Posterior vena cava (tissue), 2 donors: ENCODE data around the gene SYNM. TPM values are rescaled to one million over a fixed set of nuclear protein-coding genes. Genes with fewer than 3 reads are reported as not detected.

Source experiments
- DNase-seq: peaks from one replicate; pipeline ENCODE4 v3.0.0-alpha.2; 2020; ENCODE audit warnings: low spot score
- intact Hi-C, 2 donors: fragments of 100-400 bp; cut with DNase I; formaldehyde crosslinking; loops; one replicate each; pipeline versions ENCODE4 v1.14.1 to v1.14.2; 2022 to 2023
- total RNA-seq, 2 donors: library from RNA; stranded (reverse); fragmentation: NEBNext Ultra II Directional; extraction: Animal tissue kit (Norgen Biotek cat#: 25700); gene quantifications; one replicate each; pipeline ENCODE4 v1.2.1, GENCODE V29; 2021
- donor health status: DM: yes; HTN: yes; CAD: no.
- donor health status: DM: yes; HTN: yes; CAD: no.

SYNM gene
- total RNA-seq, 2 donors from 2014 or later = 447 to 863 TPM

DNA sequence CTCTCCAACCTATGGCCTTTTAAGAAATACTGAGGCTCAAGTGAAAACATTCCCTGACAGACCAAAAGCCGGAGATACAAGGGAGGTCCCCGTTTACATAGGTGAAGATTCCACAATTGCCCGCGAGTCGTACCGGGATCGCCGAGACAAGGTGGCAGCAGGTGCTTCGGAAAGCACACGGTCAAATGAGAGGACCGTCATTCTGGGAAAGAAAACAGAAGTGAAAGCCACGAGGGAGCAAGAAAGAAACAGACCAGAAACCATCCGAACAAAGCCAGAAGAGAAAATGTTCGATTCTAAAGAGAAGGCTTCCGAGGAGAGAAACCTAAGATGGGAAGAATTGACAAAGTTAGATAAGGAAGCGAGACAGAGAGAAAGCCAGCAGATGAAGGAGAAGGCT, 24.8 kb downstream of the SYNM start:
- intact Hi-C loops = loop anchor here in 1 of 2 donors (2.0 kb wide), 1 partner anchor 61 kb away; no protein-coding TSS in a partner anchor
- peak; percentile 38 for DNase-seq

DNA sequence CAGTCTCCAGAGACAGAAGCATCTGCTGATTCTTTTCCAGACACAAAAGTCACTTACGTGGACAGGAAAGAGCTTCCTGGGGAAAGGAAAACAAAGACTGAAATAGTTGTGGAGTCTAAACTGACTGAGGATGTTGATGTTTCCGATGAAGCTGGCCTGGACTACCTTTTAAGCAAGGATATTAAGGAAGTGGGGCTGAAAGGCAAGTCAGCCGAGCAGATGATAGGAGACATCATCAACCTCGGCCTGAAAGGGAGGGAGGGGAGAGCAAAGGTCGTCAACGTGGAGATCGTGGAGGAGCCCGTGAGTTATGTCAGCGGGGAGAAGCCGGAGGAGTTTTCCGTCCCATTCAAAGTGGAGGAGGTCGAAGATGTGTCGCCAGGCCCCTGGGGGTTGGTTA, 25.4 kb downstream of the SYNM start:
- peak; percentile 64 for DNase-seq
- intact Hi-C loops = loop anchor here in 1 of 2 donors (2.0 kb wide), 1 partner anchor 62 kb away; no protein-coding TSS in a partner anchor

- intact Hi-C loops = loop anchor here in 1 of 2 donors (2.0 kb wide), 1 partner anchor 62 kb away; no protein-coding TSS in a partner anchor
- DNase-seq = peak; percentile 59
Observed at GRCh38 chr15:99130765-99131440, 26.0 kb downstream of the SYNM start.

DNA sequence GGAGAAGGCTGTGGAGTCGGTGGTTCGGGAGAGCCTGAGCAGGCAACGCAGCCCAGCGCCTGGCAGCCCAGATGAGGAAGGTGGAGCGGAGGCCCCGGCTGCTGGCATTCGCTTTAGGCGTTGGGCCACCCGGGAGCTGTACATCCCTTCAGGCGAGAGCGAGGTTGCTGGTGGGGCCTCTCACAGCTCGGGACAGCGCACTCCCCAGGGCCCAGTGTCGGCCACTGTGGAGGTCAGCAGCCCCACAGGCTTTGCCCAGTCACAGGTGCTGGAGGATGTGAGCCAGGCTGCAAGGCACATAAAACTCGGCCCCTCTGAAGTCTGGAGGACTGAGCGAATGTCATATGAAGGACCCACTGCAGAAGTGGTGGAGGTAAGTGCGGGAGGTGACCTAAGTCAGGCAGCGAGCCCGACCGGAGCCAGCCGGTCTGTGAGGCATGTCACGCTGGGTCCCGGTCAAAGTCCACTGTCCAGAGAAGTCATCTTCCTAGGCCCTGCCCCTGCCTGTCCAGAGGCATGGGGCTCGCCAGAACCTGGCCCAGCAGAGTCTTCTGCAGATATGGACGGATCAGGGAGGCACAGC, 26.7 kb downstream of the SYNM start:
- DNase-seq = peak; percentile 58
- intact Hi-C loops = loop anchor here in 1 of 2 donors (2.0 kb wide), 1 partner anchor 63 kb away; no protein-coding TSS in a partner anchor

GRCh38 chr15:99132122-99132521, 27.2 kb downstream of the SYNM start:
- DNase-seq = no peak
- intact Hi-C loops = no loop called here

DNA sequence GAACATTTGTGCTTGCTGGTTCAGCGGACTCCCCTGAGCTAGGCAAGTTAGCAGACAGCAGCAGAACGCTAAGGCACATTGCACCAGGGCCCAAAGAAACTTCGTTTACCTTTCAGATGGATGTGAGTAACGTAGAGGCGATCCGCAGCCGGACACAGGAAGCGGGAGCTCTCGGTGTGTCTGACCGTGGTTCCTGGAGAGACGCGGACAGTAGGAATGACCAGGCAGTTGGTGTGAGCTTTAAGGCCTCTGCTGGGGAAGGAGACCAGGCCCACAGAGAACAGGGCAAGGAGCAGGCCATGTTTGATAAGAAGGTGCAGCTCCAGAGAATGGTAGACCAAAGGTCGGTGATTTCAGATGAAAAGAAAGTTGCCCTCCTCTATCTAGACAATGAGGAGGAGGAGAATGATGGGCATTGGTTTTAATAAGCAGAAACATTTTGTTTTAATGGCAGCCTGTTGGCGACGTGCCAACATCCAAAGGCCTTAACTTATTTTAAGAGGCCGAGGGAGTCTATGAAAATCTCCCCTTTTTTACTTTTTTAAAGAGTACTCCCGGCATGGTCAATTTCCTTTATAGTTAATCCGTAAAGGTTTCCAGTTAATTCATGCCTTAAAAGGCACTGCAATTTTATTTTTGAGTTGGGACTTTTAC, 27.9 kb downstream of the SYNM start:
- peak; percentile 52 for DNase-seq
- intact Hi-C loops = no loop called here

- no peak for DNase-seq
- intact Hi-C loops = no loop called here
Observed at GRCh38 chr15:99134317-99134821, 29.5 kb downstream of the SYNM start.

GRCh38 chr15:99135194-99135593, 30.3 kb downstream of the SYNM start:
- no peak for DNase-seq
- intact Hi-C loops = loop anchor here in 1 of 2 donors (1.0 kb wide), 1 partner anchor 32 kb away; no protein-coding TSS in a partner anchor

DNA sequence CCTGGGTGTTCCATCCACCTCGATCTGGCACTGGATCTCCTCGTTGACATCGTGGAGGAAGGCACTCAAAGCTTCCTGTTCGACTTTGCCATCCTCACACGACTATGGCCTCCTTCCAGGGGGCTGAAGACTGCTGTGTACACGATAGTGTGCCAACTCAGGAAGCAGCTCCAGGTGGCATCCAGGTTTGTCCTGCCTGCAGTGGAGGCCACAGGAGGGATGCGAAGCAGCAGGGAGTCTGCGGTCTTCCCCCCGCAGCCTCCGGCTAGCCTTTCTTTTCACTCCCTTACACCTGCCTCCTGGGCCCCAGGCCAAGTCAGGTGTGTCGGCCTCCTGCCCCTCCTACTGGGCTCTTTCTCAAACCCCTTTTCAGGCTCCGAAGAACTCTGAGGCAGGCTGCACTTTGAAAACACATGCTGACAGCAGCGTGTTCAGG, 32.2 kb downstream of the SYNM start:
- peak; percentile 60 for DNase-seq
- intact Hi-C loops = no loop called here

DNA sequence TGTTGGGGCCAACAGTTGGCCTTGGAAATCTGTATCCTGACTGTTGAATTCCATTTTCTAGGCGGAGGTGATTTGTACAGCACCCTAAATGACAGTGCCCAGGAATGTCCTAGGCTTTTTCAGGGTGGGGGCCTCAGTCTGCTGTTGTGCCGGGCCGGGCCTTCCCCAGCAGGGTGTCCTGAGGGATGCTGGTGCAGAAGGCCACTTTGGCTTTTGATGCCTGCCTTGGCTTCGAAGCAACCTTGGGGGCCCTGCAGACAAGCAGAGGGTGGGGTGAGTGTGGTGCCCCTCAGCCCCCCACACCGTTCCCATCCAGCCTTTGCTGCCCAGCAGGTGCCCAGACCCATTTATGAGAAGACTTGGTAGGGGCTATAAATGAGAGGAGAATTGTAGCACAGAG, 33.0 kb downstream of the SYNM start:
- intact Hi-C loops = no loop called here
- DNase-seq = peak; percentile 40

DNA sequence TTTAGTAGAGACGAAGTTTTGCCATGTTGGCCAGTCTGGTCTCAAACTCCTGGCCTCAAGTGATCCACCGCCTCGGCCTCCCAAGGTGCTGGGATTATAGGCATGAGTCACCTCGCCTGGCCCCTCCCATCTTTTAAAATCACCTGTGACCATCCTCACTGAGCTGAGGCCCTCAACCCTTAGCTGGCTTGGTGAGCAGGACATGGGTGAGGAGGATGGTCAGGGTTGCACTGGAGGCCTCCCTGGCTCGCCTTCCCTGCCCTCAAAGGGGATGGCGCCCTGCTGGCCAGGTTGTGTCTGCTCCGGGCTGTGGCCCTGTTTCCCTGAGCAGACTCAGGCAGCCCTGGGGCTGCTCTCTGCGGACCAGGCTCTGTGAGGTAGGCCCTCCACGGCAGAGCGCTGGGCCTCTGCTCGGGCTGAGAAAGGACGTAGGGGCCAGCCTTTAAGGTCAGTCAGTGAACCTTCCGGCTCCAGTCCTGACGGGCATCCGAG, 33.7 kb downstream of the SYNM start:
- DNase-seq = peak; percentile 65
- intact Hi-C loops = no loop called here

- intact Hi-C loops = no loop called here
- peak; percentile 2 for DNase-seq
Observed at GRCh38 chr15:99139276-99139675, 34.4 kb downstream of the SYNM start.

DNA sequence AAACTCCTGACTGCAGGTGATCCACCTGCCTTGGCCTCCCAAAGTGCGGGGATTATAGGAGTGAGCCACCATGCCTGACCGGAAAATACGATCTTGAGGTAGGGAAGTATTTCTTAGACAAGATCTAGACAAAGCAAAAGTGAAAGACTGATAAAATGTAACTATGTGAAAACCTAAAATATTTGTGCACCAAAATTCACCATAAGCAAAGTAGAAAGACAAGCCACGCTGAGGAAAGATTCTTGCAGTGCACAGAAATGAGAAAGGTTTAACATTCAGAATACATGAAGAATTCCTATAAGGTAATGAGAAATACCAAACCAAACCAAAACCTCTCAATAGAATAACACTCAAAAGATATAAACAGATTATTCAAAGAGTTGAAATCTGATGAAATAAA, 35.7 kb downstream of the SYNM start:
- DNase-seq = peak; percentile 8
- intact Hi-C loops = no loop called here

DNA sequence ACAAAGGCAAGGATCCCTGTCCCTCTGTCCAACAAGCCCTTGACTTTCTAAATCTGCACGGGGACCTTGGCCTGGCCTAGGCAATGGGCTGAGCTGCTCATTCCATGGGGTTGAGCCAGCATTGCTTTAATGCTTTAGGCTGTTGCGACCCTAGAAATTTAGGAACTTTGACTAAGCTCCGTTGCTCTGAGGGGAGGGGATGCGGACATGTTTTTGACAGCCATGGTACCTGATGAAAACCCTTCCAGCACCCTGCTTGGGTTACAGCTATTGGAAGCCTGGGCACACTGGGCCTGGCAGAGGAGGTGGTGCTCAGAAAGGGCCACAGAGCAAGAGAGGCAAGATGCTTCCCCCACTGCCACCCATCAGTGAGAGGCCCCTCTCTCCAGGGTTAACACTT, 37.1 kb downstream of the SYNM start:
- intact Hi-C loops = no loop called here

DNA sequence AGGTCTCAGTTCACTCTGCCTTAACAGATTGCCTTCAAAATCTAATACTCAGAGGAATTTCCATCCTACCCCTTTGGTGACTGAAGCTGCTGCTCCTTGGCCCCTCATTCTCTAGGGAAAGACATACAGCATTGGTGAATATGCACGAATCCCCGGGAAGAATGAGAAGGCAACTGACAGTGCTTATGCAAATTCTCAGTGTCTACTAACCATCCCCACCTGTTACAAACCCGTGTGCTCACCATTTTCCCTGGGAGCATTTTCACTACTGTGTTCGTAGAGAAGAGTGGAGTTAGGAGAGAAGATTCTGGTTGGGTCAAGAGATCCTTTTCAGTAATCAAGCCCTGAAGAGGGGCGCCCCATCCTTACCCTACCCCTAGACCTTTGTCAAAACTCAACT, 37.7 kb downstream of the SYNM start:
- peak; percentile 1 for DNase-seq
- intact Hi-C loops = no loop called here

More for the DNA sequence above, 37.1 kb downstream of the SYNM start:
- DNase-seq = peak; percentile 24

DNA sequence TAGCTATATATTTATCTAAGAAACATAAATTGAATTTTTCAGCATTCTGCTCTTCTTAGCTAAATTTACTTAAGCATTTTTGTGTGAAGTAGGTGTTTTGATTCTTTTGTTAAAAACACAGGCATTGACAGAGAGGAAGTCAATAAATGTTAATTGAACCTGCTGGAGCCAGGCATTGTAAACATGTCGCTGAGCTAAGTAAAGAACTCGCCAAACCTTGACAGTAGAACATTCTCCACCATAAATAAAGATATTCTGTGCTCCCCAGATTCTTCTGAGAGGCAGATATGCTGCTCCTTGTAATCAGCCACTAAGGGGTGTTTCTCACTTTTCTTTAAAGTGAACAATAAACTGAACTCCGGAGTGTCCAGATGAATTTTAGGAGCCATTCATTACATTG, 38.4 kb downstream of the SYNM start:
- intact Hi-C loops = no loop called here

DNA sequence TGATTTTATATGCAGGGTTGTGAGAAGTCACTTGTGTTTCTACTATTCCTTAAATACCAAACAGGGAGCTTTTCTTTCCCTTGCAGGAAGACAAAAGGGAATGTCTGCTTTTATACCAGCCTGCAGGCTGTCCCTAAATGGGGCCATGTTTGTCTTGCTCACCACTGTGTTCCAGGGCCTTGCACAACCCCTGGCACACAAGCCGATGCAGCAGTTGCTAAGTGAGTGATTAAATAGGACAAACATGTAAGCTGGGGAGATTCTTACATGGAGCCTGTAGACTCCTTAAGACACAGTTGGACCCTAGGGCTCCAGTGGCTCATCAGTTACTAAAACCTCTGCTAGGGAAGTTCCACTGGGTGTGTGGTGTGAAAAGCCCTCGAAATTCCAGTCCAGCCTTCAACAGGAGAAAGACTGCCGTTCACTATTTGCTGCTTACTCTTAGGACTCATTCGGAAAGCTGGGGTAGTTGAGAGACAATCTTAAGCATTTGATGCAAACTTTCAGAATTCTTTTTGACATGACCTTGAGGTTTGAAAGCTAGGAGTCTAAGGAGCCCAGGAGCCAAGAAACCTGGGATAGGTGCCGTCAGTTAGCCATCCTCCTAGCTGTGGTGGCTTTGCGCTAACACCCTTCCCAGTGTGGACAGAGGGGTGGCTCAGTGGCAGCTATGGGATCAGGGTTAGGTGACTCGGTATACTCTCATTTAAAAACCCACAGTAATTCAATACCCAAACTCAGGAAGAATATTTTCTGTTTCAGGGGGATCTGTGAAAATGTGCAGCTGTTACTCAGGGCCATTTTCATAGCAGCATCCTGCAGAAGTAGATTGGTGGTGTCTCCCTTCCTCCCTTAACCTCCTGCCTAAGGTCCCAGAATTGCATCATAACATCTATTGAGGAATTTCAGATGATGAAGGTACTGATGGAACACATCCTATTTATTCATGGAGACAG, 39.1 kb downstream of the SYNM start:
- peak; percentile 93 for DNase-seq
- intact Hi-C loops = no loop called here

More for the DNA sequence above, 38.4 kb downstream of the SYNM start:
- peak; percentile 5 for DNase-seq

GRCh38 chr15:99145005-99145404, 40.1 kb downstream of the SYNM start:
- DNase-seq = peak; percentile 45
- intact Hi-C loops = no loop called here

- intact Hi-C loops = no loop called here
- DNase-seq = peak; percentile 35
Observed at GRCh38 chr15:99145778-99146177, 40.9 kb downstream of the SYNM start.
